LNCAP (cell line): ENCODE measurements around the gene SDHAF1.

Experiments used
- CTCF ChIP-seq: fragments of 450-650 bp; IDR thresholded peaks from 2 replicates; pipeline ENCODE4 v1.5.1; 2017; ENCODE audit warnings: mild to moderate bottlenecking

SDHAF1 gene

GRCh38 chr19:36031308-36031707 is 36.3 kb downstream of the SDHAF1 start:
- no peak for TF ChIP-seq CTCF

- TF ChIP-seq CTCF = no peak
Observed at GRCh38 chr19:36032251-36033104, 37.5 kb downstream of the SDHAF1 start, which contains the start of gene CLIP3. Gene CLIP3, minus strand, starts transcription at chr19:36032873. Its CDS starts 516 bp downstream, at chr19:36032357.

- TF ChIP-seq CTCF = no peak
Observed at GRCh38 chr19:36040495-36040894, 45.5 kb downstream of the SDHAF1 start.

- TF ChIP-seq CTCF = no peak
Observed at GRCh38 chr19:36041831-36042230, 46.8 kb downstream of the SDHAF1 start.

GRCh38 chr19:36043952-36044351 is 49.0 kb downstream of the SDHAF1 start:
- TF ChIP-seq CTCF = no peak
